Lower leg skin (tissue), 3 donors: ENCODE results near the gene DNER.

Experiments used
- CTCF ChIP-seq, 3 donors: fragments of 450-650 bp; IDR thresholded peaks; one replicate each; pipeline ENCODE4 v1.5.1; 2016; ENCODE audit warnings: antibody characterized with exemption in 3 of 3, mild to moderate bottlenecking in 3 of 3, moderate library complexity in 2 of 3
- POLR2A ChIP-seq, 2 donors: fragments of 450-650 bp; IDR thresholded peaks; one replicate each; pipeline ENCODE4 v1.6.1; 2016 to 2017; ENCODE audit warnings: antibody characterized with exemption in 2 of 2, mild to moderate bottlenecking in 1 of 2, moderate library complexity in 1 of 2

GRCh38 chr2:229553091-229553490, 161.3 kb downstream of the DNER start:
- TF ChIP-seq POLR2A (IDR thresholded peaks at IDR 0.05) (no peak), CTCF (IDR thresholded peaks at IDR 0.05) (no peak)
